Bone marrow (tissue), 2 donors: ENCODE results near the gene MRPL39.
A peak's percentile ranks its signal among the peaks of the same experiment; 100 is the strongest.
"Not testable (repeated sequence)": the region's sequence is repeated elsewhere in the genome, so short reads cannot be mapped to it uniquely, and the experiment has no call there.

ENCODE experiments used
- DNase-seq, 2 donors: peaks; one replicate each; lab custom pipeline; 2025; lab: John Stamatoyannopoulos, UW

Gene MRPL39

DNA sequence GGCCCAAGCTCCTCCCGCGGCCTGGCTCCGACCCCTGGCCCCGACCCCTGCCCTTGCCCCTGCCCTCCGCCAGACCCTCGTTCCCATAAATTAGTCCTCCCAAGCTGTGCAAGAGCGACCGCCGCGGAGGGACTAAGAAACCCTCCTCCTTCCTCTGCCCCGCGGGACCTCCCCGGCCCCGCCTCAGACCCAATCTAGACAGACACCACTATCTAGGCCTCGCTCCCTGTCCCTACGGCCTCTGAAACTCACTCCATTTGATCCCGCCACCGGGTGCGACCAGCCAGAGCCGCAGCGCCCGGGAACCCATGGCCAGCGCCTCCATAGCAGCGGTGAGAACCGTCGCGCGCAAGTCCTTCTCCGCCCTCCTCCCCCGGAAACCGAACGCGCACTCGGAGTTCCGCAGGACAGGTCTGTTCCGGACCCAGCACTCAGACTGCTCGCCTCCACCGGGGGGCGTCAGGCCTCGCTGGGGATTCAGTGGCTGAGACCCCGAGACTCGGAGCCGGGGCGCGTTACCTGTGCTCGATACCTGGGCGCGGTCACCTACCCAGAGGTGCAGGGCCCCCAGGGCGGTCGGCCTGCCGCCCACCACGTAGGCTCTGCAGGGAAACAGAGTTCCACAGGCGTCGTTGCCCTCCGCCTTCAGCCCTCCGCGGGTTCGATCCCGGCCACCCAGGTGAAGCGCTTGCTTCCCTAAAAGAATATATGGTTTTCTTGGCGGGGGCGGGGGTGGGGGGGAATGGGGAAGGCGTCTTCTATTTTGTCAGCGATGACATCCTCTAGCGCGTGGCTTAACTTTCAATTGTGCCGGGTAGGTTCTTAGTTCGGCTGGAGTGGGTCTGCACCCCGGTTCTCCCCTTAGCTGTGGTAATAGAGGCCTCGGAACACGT is at the start of gene MRPL39:
MRPL39 (minus strand) TSS at position 331 of the 893 bp plus-strand sequence; CDS start at position 325, 6 bp downstream.
- DNase-seq = peak; percentile 75 to 80

DNA sequence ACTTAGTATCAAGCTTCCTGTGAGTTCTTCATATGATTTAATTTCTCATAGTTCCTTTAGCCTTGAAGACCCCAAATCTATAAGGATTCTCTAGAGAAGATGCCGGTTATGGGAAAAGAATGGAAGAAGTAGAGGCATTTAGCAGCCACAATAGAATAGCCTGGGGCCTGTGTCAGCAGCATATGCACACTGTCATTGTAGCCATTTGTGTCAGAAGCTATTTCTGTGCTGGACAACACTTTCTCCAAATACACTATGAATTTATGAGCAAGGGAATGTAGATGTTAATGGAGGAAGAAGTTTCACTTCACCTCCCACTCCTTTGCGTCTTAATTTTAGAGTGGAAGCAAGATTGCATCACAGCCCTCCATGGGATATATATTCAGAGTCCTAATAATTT is 49.1 kb upstream of the MRPL39 start:
- no peak for DNase-seq

DNA sequence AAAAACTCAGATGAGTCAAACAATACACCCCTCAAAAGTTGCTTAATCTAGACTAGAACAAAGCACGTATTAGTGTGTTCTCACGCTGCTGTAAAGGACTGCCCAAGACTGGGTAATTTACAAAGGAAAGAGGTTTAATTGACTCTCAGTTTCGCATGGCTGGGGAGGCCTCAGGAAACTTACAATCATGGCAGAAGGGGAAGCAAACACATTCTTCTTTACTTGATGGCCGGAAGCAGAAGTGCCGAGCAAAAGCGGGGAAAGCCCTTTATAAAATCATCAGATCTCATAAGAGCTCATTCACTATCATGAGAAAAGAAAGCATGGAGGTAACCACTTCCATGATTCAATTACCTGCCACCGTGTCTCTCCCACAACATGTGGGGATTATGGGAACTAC is 41.9 kb upstream of the MRPL39 start:
- DNase-seq = peak in 1 of 2 donors; percentile 7

DNA sequence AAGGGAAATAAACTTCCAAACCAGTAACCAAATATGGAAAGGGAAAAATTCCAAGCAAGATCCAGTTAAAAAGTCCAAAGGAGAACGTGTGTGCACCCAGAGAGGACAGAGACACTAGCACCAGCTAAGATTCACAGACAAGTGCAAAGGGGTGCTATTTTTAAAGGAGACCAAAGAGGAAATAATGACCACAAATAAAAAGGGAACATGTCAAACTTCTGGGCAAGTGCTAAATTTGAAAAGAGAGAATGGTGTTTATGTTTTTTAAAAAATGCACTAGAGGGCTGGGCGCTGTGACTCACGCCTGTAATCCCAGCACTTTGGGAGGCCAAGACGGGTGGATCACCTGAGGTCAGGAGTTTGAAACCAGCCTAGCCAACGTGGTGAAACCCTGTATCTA is 40.4 kb upstream of the MRPL39 start:
- peak in 1 of 2 donors; percentile 69 for DNase-seq

DNA sequence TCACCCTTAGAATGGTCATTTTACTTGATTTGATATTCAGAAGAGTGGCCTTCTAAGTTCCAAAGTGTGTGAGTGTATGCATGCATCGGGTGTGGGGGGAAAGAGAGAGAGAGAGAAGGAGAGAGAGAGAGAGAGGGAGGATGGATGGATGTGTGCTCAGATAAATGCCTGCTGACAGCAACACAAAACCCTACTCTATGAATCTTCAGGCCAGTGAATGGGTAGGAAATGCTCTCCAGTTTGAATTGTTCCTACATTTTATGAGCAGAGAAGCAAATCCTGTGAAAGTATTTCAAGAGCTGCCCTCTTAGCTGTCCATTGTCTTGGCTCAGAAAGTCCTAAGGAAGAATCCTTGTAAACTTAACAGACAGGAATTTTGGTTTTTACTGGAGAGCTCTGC is 39.2 kb upstream of the MRPL39 start:
- DNase-seq = no peak

DNA sequence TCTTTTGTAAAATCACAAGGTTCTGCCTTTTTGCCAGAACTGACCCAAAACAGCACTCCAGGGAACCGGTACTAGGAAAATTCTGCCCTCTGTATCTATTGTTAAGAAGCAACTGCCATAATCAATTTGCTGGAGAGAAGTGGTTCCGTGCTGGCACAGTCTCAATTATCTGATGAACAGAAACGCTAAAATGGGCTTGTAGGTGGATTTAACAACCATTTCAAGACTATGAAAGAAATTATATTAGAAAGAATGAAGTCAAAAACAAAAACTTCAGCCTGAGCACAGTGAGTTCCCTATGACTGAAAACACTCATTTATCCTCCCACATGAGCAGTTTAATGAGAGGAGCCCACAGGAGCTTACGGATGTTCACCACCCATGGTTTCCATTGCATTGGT is 36.2 kb upstream of the MRPL39 start:
- DNase-seq = no peak

- no peak for DNase-seq
Measured at GRCh38 chr21:25640943-25641292, 33.6 kb upstream of the MRPL39 start.

- DNase-seq = no peak
Measured at GRCh38 chr21:25640202-25640942, 33.1 kb upstream of the MRPL39 start.

- no peak for DNase-seq
Measured at GRCh38 chr21:25639551-25640201, 32.4 kb upstream of the MRPL39 start.

DNA sequence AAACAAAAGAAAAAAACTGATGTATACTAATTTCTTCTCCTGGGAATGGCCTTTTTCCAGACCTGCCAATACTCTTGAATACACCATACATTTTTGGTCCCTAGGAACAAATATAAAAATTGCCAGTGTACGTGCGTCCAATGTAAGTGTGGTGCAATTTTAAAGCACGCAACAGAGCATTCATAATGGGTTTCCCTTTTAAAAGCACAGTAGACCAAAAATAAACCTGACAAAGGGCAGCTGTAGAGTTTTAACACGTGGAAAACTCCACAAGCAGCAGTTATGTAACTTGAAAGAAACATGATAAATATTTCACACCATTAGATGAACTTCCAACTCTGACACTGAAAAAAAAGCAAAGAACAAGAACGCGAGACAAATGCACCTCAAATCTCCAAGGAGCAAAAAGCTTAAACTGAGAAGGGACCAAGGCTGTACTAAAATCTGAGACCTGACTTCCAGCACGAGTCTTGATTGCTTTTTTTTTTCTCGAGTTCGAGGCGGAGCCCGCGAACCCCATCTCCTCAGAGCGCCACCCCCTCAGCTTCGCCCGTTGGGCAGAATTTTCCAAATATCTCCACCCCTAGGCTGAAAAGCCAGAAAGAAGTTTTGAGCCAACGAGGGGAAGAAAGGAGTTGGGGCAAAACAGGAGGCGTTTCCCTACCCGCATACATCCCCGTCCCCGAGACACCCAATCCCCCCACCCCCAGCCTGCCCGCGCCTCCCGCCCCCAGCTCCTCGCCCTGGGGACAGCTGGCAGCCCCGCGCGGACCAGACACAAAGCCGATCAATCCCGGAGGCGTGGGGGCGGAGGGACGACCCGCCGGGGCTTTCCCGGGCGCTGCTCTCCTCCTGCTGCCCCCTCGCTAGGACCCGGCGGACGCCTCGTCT is 31.6 kb upstream of the MRPL39 start, which contains the start of gene JAM2:
JAM2 (plus strand) TSS at position 599 of the 891 bp plus-strand sequence. CDS start 564 bp downstream, outside the sequence.
- no peak for DNase-seq

GRCh38 chr21:25637851-25638659 is 30.8 kb upstream of the MRPL39 start:
- DNase-seq = no peak

DNA sequence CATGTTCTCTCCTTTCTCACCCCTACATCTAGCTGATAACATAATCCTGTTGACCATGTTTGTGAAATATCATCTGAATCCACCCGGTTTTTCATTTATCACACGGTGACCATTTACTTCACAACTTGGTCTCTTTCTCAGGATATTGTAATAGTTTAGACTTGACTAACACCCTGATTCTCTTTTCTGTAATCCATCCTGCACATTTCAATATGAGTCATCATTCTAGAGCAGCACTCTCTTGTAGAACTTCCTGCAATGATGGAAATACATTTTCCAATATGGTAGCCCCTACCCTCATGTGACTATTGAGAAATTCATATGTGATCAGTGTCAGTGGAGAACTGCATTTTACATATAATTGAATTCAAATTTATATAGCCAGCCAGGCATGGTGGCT is 29.4 kb upstream of the MRPL39 start:
- DNase-seq = no peak

GRCh38 chr21:25635310-25635709 is 28.0 kb upstream of the MRPL39 start:
- no peak for DNase-seq

DNA sequence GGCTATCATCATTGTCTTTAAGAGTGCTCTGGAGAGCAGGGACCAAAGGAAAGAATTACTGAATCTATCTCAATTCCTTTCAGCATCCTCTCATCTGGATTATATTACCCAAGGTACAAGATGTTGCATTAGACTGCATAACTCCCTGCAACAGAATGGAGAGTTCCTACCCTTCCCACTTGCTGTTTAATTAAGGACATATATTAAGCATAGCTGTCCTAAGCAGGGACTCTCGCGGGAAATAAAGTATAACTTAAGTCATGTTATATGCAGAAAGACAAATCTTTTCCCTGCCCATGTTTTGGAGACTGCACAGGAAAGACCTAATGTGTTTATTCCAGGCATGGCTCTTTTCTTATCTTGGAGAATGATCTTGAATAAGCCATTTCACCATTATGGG is 25.0 kb upstream of the MRPL39 start:
- DNase-seq = no peak

DNA sequence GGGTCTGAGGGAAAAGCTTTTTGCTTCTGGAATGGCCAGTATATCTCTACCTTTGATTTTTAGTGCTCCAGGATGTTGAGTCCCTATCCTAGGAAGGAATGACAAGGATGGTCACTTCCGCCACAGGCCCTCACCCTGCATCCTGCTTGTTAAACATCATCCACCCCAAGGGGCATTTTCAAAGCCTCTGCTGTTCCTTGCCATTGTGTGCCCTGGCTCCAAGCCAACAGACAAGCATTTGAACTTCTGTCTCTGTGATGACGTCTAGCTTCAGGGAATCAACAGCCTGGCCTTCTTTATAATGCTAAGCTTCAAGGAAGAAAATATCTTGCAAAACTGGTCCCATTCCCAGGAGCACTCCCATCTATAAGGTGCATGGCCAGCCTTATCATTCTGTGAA is 19.5 kb upstream of the MRPL39 start:
- no peak for DNase-seq

DNA sequence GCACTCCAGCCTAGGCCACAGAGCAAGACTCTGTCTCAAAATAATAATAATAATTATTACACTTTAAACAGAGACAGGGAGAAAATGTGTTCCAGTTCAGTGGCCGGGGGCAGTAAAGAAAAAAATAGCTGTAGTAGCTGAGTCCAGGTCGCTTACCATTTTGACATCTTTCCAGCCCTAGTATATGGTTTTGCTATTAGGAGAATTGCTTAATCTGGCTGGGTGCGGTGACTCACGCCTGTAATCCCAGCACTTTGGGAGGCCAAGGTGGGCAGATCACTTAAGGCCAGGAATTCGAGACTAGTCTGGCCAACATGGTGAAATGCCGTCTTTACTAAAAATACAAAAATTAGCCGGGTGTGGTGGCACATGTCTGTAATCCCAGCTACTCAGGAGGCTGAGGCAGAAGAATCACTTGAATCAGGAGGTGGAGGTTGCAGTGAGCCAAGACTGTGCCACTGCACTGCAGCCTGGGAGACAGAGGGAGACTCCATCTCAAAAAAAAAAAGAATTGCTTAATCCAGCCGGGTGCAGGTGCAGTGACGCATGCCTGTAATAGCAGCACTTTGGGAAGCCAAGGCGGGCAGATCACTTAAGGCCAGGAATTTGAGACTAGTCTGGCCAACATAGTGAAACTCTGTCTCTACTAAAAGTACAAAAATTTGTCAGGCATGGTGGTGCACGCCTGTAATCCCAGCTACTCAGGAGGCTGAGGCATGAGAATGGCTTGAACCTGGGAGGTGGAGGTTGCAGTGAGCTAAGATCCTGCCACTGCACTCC is 18.7 kb upstream of the MRPL39 start:
- DNase-seq = not testable (repeated sequence)

GRCh38 chr21:25625036-25625435 is 17.8 kb upstream of the MRPL39 start:
- no peak for DNase-seq

- DNase-seq = no peak
Measured at GRCh38 chr21:25624511-25624910, 17.2 kb upstream of the MRPL39 start.

DNA sequence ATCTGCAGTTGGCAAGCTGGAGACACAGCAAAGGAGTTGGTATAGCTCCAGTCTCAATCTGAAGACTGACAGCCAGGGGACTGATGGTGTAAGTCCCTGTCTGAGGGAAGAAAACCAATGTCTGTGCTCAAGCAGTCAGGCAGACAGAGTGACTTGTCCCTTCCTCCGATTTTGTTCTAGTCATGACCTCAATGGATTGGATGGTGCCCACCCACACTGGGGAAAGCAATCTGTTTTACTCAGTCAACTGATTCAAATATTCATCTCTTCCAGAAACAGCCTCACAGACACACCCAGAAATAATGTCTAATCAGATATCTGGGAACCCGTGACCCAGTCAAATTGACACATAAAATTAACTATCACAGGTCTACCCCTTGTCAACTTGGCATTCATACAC is 11.9 kb upstream of the MRPL39 start:
- no peak for DNase-seq

DNA sequence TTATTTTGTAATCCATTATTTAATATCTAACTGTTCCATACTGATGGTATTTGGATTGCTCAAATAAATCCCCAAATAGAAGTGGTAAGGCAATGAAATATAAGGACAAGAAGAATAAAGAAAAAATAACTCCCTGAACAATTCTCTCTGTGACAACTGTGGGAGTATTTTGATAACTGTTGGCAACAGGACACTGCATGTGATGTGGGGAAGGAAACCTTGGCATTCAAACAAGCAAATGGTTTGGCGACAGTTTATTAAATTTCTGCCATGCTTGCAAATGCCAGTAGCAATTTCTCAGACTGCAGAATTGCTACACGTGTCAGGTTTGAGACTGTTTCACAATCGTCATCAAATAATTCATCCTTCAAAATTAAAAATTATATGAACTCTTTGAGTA is 8.6 kb upstream of the MRPL39 start:
- DNase-seq = no peak
